AG09319 (cell line): ENCODE measurements around the gene BTBD6.

Experiments used
- DNase-seq: peaks from one replicate; pipeline ENCODE4 v3.0.0-alpha.2; 2010; ENCODE audit warnings: low read depth; ENCODE audit errors: extremely low read depth
- CTCF ChIP-seq: IDR thresholded peaks from 2 replicates; pipeline ENCODE4 v1.5.1; 2011; ENCODE audit warnings: low read depth, mild to moderate bottlenecking, inconsistent platforms, low read length, moderate library complexity

The BTBD6 gene

GRCh38 chr14:105244334-105244733 lies 4.0 kb upstream of the BTBD6 start:
- no peak for DNase-seq
- no peak for TF ChIP-seq CTCF

- no peak for TF ChIP-seq CTCF
- no peak for DNase-seq
Measured at GRCh38 chr14:105247026-105247425, 1.3 kb upstream of the BTBD6 start.

DNA sequence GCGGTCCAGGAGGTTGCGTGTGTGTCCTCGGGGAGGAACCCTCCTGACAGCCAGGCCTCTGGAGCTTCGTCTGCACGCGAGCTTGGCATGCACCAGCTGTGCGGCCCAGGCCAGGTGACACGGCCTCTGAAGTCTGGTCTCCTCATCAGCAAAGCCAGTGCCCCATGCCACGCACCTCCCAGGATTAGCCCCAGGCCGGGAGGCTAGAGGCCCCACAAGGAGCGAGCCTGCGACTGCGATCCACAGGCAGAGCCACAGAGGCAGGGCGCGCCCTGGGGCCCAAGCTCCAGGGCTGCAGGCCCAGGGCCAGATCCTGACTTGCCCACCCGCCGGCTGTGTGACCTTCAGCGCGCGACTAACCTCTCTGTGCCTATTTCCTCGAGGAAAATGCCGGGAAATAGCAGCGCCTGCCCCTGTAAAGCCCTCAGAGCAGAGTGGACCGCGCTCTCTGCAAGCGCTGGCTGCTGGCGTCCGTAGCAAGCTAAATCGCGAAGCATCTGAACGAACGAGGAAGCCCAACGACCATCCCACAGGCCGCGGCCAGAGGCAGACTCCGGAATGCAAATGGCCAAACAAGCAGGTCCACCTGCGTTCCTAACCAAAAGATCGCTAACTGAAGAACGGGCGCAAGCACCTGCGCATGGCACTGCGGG lies 492 bp upstream of the BTBD6 start:
- no peak for DNase-seq
- TF ChIP-seq CTCF, result no peak

GRCh38 chr14:105249182-105250007 lies 1.1 kb downstream of the BTBD6 start:
- DNase-seq, result no peak
- no peak for TF ChIP-seq CTCF

- TF ChIP-seq CTCF, result no peak
Measured at GRCh38 chr14:105250008-105250366, 1.7 kb downstream of the BTBD6 start.

GRCh38 chr14:105250986-105251385 lies 2.7 kb downstream of the BTBD6 start:
- no peak for DNase-seq
- no peak for TF ChIP-seq CTCF

More at GRCh38 chr14:105250008-105250366, 1.7 kb downstream of the BTBD6 start:
- DNase-seq, result no peak

DNA sequence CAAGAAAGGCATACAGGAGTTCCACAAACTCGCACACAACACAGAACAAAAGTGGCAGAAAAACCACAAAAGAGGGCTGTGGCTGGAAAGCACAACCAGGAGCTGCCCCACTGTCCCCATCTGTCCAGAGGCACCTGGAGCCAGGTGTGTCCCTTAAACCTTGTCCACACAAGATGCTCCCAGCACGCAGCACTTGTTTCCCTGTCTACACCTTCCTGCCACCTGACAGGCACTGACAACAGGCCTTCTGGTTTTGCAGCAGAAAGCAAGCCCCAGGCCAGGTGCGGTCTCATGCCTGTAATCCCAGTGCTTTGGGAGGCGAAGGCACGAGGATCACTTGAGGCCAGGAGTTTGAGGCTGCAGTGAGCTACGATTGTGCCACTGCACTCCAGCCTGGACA lies 3.6 kb downstream of the BTBD6 start:
- no peak for TF ChIP-seq CTCF
- DNase-seq, result no peak
